ENCODE results near the gene GLI1.

- TF ChIP-seq CTCF (IDR thresholded peaks at IDR 0.05), result no peak
- no peak for TF ChIP-seq POLR2A (IDR thresholded peaks at IDR 0.05)
These were observed 52.2 kb downstream of the GLI1 start for GRCh38 chr12:57511588-57512325.
